OCI-LY7 (cell line): ENCODE measurements around the gene MAT2B.
A peak's percentile ranks its signal among the peaks of the same experiment; 100 is the strongest.

Source experiments
- EZH2phosphoT487 ChIP-seq: fragments of 200-600 bp; sonication (generic); IDR thresholded peaks from 2 replicates; pipeline ENCODE4 v1.6.1; 2018; ENCODE audit warnings: low read depth, borderline replicate concordance, mild to moderate bottlenecking, mixed run types, antibody characterized with exemption, low read length, moderate library complexity, mixed read lengths
- TF ChIP-seq, protein P1 (sequence below): fragments of 200-600 bp; sonication (generic); conservative IDR thresholded peaks from 2 replicates; pipeline ENCODE4 v1.5.1; 2014; ENCODE audit warnings: mild to moderate bottlenecking, antibody characterized with exemption, low read length, moderate library complexity, mixed read lengths

GRCh38 chr5:163473635-163474243 lies 31.7 kb upstream of the MAT2B start:
- TF ChIP-seq, protein P1, sequence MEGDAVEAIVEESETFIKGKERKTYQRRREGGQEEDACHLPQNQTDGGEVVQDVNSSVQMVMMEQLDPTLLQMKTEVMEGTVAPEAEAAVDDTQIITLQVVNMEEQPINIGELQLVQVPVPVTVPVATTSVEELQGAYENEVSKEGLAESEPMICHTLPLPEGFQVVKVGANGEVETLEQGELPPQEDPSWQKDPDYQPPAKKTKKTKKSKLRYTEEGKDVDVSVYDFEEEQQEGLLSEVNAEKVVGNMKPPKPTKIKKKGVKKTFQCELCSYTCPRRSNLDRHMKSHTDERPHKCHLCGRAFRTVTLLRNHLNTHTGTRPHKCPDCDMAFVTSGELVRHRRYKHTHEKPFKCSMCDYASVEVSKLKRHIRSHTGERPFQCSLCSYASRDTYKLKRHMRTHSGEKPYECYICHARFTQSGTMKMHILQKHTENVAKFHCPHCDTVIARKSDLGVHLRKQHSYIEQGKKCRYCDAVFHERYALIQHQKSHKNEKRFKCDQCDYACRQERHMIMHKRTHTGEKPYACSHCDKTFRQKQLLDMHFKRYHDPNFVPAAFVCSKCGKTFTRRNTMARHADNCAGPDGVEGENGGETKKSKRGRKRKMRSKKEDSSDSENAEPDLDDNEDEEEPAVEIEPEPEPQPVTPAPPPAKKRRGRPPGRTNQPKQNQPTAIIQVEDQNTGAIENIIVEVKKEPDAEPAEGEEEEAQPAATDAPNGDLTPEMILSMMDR, result peak; percentile 69
- no peak for TF ChIP-seq EZH2phosphoT487
